ENCODE results near the gene PLXNA2. TPM values are rescaled to one million over a fixed set of nuclear protein-coding genes. Genes with fewer than 3 reads are reported as not detected.

PLXNA2 gene
- total RNA-seq, 1 experiment from 2014 or later, result 0.89 TPM

GRCh38 chr1:208036106-208036808 is 207.9 kb downstream of the PLXNA2 start:
- Histone ChIP-seq H3K36me3 (ENCODE audit: control insufficient read depth in 1 of 2, insufficient read depth in 2 of 2, low read length in 2 of 2) (no peaks in the 10 kb centered on the region), H3K9ac (ENCODE audit: low read length) (no peak overlapping the region), H3K79me2 (ENCODE audit: insufficient read depth, low read length) (no peaks in the 10 kb centered on the region), H3K9me2 (ENCODE audit: insufficient read depth) (no peaks in the 10 kb centered on the region), H3K4me2 (ENCODE audit: low read length) (no peak overlapping the region), H3K27me3 (ENCODE audit: insufficient read depth, low read length) (no peaks in the 10 kb centered on the region; the same call in none of the 2 replicates), H3K27ac (ENCODE audit: low read depth, low read length) (no peak overlapping the region), H4K20me1 (ENCODE audit: insufficient read depth) (no peaks in the 10 kb centered on the region), H3K9me3 (ENCODE audit: control insufficient read depth in 1 of 2, insufficient read depth in 1 of 2, low read depth in 1 of 2, low read length in 2 of 2) (no peaks in the 10 kb centered on the region), H3K4me3 (replicated peaks in 1 of 2; ENCODE audit: low read depth in 1 of 2, low read length in 2 of 2) (no peak overlapping the region), H3K4me1 (ENCODE audit: control insufficient read depth in 1 of 2, insufficient read depth in 2 of 2, low read length in 2 of 2) (no peaks in the 10 kb centered on the region), H2AFZ (ENCODE audit: low read depth, low read length, poor library complexity, severe bottlenecking) (no peak overlapping the region)
- DNase-seq (ENCODE audit: low read depth, low spot score) (peak; percentile 18), ATAC-seq (peak; percentile 89)
- TF ChIP-seq, protein P1, sequence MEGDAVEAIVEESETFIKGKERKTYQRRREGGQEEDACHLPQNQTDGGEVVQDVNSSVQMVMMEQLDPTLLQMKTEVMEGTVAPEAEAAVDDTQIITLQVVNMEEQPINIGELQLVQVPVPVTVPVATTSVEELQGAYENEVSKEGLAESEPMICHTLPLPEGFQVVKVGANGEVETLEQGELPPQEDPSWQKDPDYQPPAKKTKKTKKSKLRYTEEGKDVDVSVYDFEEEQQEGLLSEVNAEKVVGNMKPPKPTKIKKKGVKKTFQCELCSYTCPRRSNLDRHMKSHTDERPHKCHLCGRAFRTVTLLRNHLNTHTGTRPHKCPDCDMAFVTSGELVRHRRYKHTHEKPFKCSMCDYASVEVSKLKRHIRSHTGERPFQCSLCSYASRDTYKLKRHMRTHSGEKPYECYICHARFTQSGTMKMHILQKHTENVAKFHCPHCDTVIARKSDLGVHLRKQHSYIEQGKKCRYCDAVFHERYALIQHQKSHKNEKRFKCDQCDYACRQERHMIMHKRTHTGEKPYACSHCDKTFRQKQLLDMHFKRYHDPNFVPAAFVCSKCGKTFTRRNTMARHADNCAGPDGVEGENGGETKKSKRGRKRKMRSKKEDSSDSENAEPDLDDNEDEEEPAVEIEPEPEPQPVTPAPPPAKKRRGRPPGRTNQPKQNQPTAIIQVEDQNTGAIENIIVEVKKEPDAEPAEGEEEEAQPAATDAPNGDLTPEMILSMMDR (IDR thresholded peaks at IDR 0.05 in 2 of 3, conservative IDR thresholded peaks at IDR 0.05 in 1 of 3; ENCODE audit: borderline replicate concordance in 1 of 3, insufficient read depth in 1 of 3, low read depth in 2 of 3, low read length in 2 of 3), result peak; percentile 35 to 49 (median 43); a peak in 5 of 6 replicates
- TF ChIP-seq RAD21 (IDR thresholded peaks at IDR 0.05; ENCODE audit: low read depth), result peak; percentile 44
- TF ChIP-seq EZH2phosphoT487 (IDR thresholded peaks at IDR 0.05; ENCODE audit: borderline replicate concordance), result no peak
- POLR2A ChIA-PET, result no interaction called here
- RAD21 ChIA-PET (ENCODE audit: low non-redundant PET in 1 of 2, low total read pairs in 2 of 2, uncharacterized antibody in 2 of 2, unreplicated experiment in 2 of 2), result no interaction called here
- no TSS peak for BruUV-seq (replicated peaks)
- intact Hi-C loops (cut with micrococcal nuclease), result loop anchor here (1.0 to 5.0 kb wide), 2 partner anchors 57 to 211 kb away; no protein-coding TSS in a partner anchor
- CTCF ChIA-PET, result interaction anchor here (1.4 to 3.0 kb wide), 2 partner anchors 9 to 14 kb away, joined by 5 to 12 read pairs; no protein-coding TSS in a partner anchor

DNA sequence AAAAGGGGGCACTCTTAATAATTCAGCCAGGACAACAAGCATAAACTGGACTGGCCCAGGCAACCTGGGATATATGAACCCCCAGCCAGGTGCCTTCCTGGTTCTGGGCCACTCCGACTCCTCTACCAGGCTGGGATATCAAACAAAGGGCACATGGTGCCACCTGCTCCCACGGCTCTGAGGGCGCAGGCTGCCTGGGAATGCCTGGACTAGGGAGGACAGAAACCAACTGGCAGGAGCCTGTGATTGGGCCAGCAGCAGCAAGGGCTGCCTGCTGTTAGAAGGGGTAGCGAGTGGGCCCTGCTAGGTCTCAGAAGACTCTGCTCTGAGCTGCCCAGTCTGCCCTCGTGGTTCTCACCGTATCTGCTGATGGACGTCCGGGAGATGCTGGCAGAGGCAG is 210.0 kb downstream of the PLXNA2 start:
- Histone ChIP-seq H3K4me2 (ENCODE audit: low read length) (no peak overlapping the region), H3K4me1 (ENCODE audit: control insufficient read depth in 1 of 2, insufficient read depth in 2 of 2, low read length in 2 of 2) (no peaks in the 10 kb centered on the region), H3K27ac (ENCODE audit: low read depth, low read length) (no peak overlapping the region), H3K9ac (ENCODE audit: low read length) (no peak overlapping the region), H2AFZ (ENCODE audit: low read depth, low read length, poor library complexity, severe bottlenecking) (no peak overlapping the region), H4K20me1 (ENCODE audit: insufficient read depth) (no peaks in the 10 kb centered on the region), H3K36me3 (ENCODE audit: control insufficient read depth in 1 of 2, insufficient read depth in 2 of 2, low read length in 2 of 2) (no peaks in the 10 kb centered on the region), H3K9me2 (ENCODE audit: insufficient read depth) (no peaks in the 10 kb centered on the region), H3K9me3 (ENCODE audit: control insufficient read depth in 1 of 2, insufficient read depth in 1 of 2, low read depth in 1 of 2, low read length in 2 of 2) (no peaks in the 10 kb centered on the region), H3K79me2 (ENCODE audit: insufficient read depth, low read length) (no peaks in the 10 kb centered on the region), H3K27me3 (ENCODE audit: insufficient read depth, low read length) (no peaks in the 10 kb centered on the region; the same call in none of the 2 replicates), H3K4me3 (replicated peaks in 1 of 2; ENCODE audit: low read depth in 1 of 2, low read length in 2 of 2) (no peak overlapping the region)
- intact Hi-C loops (cut with micrococcal nuclease), result no loop called here
- ATAC-seq (no peak), DNase-seq (ENCODE audit: low read depth, low spot score) (no peak)
- no TSS peak for BruUV-seq (replicated peaks)
- ChIA-PET CTCF (interaction anchor here (1.4 kb wide), 1 partner anchor 9 kb away, joined by 3 read pairs; no protein-coding TSS in a partner anchor), POLR2A (no interaction called here), RAD21 (ENCODE audit: low non-redundant PET in 1 of 2, low total read pairs in 2 of 2, uncharacterized antibody in 2 of 2, unreplicated experiment in 2 of 2) (no interaction called here)
- TF ChIP-seq JUND (IDR thresholded peaks at IDR 0.05) (no peak), ATF3 (IDR thresholded peaks at IDR 0.05) (no peak), CBX3 (IDR thresholded peaks at IDR 0.05; ENCODE audit: low read depth) (no peak), SP1 (IDR thresholded peaks at IDR 0.05; ENCODE audit: low read depth) (no peak), POLR2A (IDR thresholded peaks at IDR 0.05; ENCODE audit: borderline replicate concordance, extremely low read depth, insufficient read depth, insufficient read length) (no peak), FOSL1 (IDR thresholded peaks at IDR 0.05; ENCODE audit: low read depth) (no peak), ZBTB33 (IDR thresholded peaks at IDR 0.05; ENCODE audit: extremely low read depth, insufficient replicate concordance, low read length) (no peak), POLR2AphosphoS5 (IDR thresholded peaks at IDR 0.05; ENCODE audit: low read depth, low read length) (no peak), RAD21 (IDR thresholded peaks at IDR 0.05; ENCODE audit: low read depth) (no peak), SIN3A (IDR thresholded peaks at IDR 0.05; ENCODE audit: low read depth) (no peak), ZFX (IDR thresholded peaks at IDR 0.05) (no peak)

Data from HCT116 (cell line).